MM.1S (cell line): Measurements from ENCODE around the gene LGALS9.

Source experiments
- DNase-seq: peaks from one replicate; pipeline ENCODE4 v3.0.0-alpha.2; 2015
- H2AFZ ChIP-seq: fragments of 300-600 bp; sonication (generic); 2 replicates; pipeline ENCODE4 v1.6.0; 2016; ENCODE audit warnings: antibody characterized with exemption, low read length
- H3F3A ChIP-seq: fragments of 300-600 bp; sonication (generic); 2 replicates; pipeline ENCODE4 v1.6.1; 2016; ENCODE audit warnings: mild to moderate bottlenecking, antibody characterized with exemption, low read length, moderate library complexity, mixed read lengths; ENCODE audit not compliant: insufficient read depth
- H3K27ac ChIP-seq: fragments of 300-600 bp; sonication (generic); 2 replicates; pipeline ENCODE4 v1.5.1; 2016; ENCODE audit warnings: mild to moderate bottlenecking, low read length
- H3K27me3 ChIP-seq: fragments of 300-600 bp; sonication (generic); replicated peaks from 2 replicates; pipeline ENCODE4 v1.6.0; 2016; ENCODE audit warnings: low read length; ENCODE audit not compliant: insufficient read depth
- H3K36me3 ChIP-seq: fragments of 300-600 bp; sonication (generic); replicated peaks from 2 replicates; pipeline ENCODE4 v1.6.1; 2016; ENCODE audit warnings: mild to moderate bottlenecking, low read length, mixed read lengths; ENCODE audit not compliant: insufficient read depth
- H3K4me1 ChIP-seq: fragments of 300-600 bp; sonication (generic); 2 replicates; pipeline ENCODE4 v1.6.1; 2016; ENCODE audit warnings: low read length, mixed read lengths
- H3K4me2 ChIP-seq: fragments of 300-600 bp; sonication (generic); 2 replicates; pipeline ENCODE4 v1.6.0; 2016; ENCODE audit warnings: low read depth, low read length
- H3K4me3 ChIP-seq: fragments of 300-600 bp; sonication (generic); 2 replicates; pipeline ENCODE4 v1.5.1; 2016; ENCODE audit warnings: low read length, mixed read lengths
- H3K79me2 ChIP-seq: fragments of 300-600 bp; sonication (generic); 2 replicates; pipeline ENCODE4 v1.6.1; 2016; ENCODE audit warnings: mixed run types, low read length, mixed read lengths
- H3K9ac ChIP-seq: fragments of 300-600 bp; sonication (generic); 2 replicates; pipeline ENCODE4 v1.6.1; 2016; ENCODE audit warnings: low read length, mixed read lengths
- H3K9me2 ChIP-seq: fragments of 300-600 bp; sonication (generic); replicated peaks from 2 replicates; pipeline ENCODE4 v1.6.1; 2016; ENCODE audit warnings: mild to moderate bottlenecking, low read length, mixed read lengths; ENCODE audit not compliant: insufficient read depth
- H3K9me3 ChIP-seq: fragments of 300-600 bp; sonication (generic); replicated peaks from 2 replicates; pipeline ENCODE4 v1.6.1; 2016; ENCODE audit warnings: mild to moderate bottlenecking, low read length, mixed read lengths; ENCODE audit not compliant: insufficient read depth
- H4K20me1 ChIP-seq: fragments of 300-600 bp; sonication (generic); 2 replicates; pipeline ENCODE4 v1.6.1; 2016; ENCODE audit warnings: mild to moderate bottlenecking, low read length, moderate library complexity, mixed read lengths; ENCODE audit not compliant: insufficient read depth
- CTCF ChIP-seq: fragments of 300-600 bp; sonication (generic); IDR thresholded peaks from 2 replicates; pipeline ENCODE4 v1.5.1; 2016; ENCODE audit warnings: antibody characterized with exemption, low read length, mixed read lengths
- EZH2 ChIP-seq: fragments of 300-600 bp; sonication (generic); optimal IDR thresholded peaks from 2 replicates; pipeline ENCODE3; 2017; ENCODE audit warnings: low read depth, mild to moderate bottlenecking, antibody characterized with exemption, low read length, mixed read lengths
- EZH2phosphoT487 ChIP-seq: fragments of 300-600 bp; sonication (generic); IDR thresholded peaks from 2 replicates; pipeline ENCODE4 v1.6.1; 2018; ENCODE audit warnings: antibody characterized with exemption, low read length

Gene LGALS9

GRCh38 chr17:27669136-27669535 lies 38.1 kb downstream of the LGALS9 start:
- Histone ChIP-seq H3K27me3 (peaks cover 10% of the 10 kb centered on the region), H3K36me3 (no peaks in the 10 kb centered on the region), H3K9ac (no peak overlapping the region), H3K4me3 (no peak overlapping the region), H3K4me1 (no peaks in the 10 kb centered on the region), H4K20me1 (no peaks in the 10 kb centered on the region), H2AFZ (no peak overlapping the region), H3K27ac (no peak overlapping the region), H3K9me2 (no peaks in the 10 kb centered on the region), H3K9me3 (no peaks in the 10 kb centered on the region), H3K4me2 (no peak overlapping the region), H3K79me2 (no peaks in the 10 kb centered on the region), H3F3A (no peaks in the 10 kb centered on the region)
- TF ChIP-seq EZH2phosphoT487 (no peak), EZH2 (no peak), CTCF (no peak)
- DNase-seq, result no peak

- H3K27me3 ChIP-seq, result peaks cover 5% of the 10 kb centered on the region; the same call in 1 of the 2 replicates
- no peak overlapping the region for H2AFZ ChIP-seq
- TF ChIP-seq EZH2phosphoT487 (no peak), CTCF (no peak), EZH2 (no peak)
- no peaks in the 10 kb centered on the region for H4K20me1 ChIP-seq
- no peak overlapping the region for H3K9ac ChIP-seq
- no peak for DNase-seq
- H3K4me2 ChIP-seq, result no peak overlapping the region
- no peaks in the 10 kb centered on the region for H3K9me2 ChIP-seq
- no peaks in the 10 kb centered on the region for H3F3A ChIP-seq
- H3K9me3 ChIP-seq, result no peaks in the 10 kb centered on the region
- no peaks in the 10 kb centered on the region for H3K36me3 ChIP-seq
- H3K27ac ChIP-seq, result no peak overlapping the region
- no peaks in the 10 kb centered on the region for H3K79me2 ChIP-seq
- no peaks in the 10 kb centered on the region for H3K4me1 ChIP-seq
- H3K4me3 ChIP-seq, result no peak overlapping the region
Measured at GRCh38 chr17:27669850-27670249, 38.9 kb downstream of the LGALS9 start.

- Histone ChIP-seq H3K9ac (no peak overlapping the region), H3K4me2 (no peak overlapping the region), H3K27me3 (0 out of 2 replicates have a peak, but pooled peaks cover 5% of the 10 kb centered on the region), H3K36me3 (no peaks in the 10 kb centered on the region), H4K20me1 (no peaks in the 10 kb centered on the region), H2AFZ (no peak overlapping the region), H3K79me2 (no peaks in the 10 kb centered on the region), H3K27ac (no peak overlapping the region), H3K4me3 (no peak overlapping the region), H3K4me1 (no peaks in the 10 kb centered on the region), H3K9me3 (no peaks in the 10 kb centered on the region), H3F3A (no peaks in the 10 kb centered on the region), H3K9me2 (no peaks in the 10 kb centered on the region)
- no peak for DNase-seq
- TF ChIP-seq EZH2phosphoT487 (no peak), EZH2 (no peak), CTCF (no peak)
Measured at GRCh38 chr17:27670791-27671590, 40.0 kb downstream of the LGALS9 start.
